ENCODE data around the gene TANC2. TPM values are rescaled to one million over a fixed set of nuclear protein-coding genes. Genes with fewer than 3 reads are reported as not detected.

Gene TANC2
- total and polyA plus RNA-seq, 9 of the 15 experiments (the other 6 are each of a cell fraction or from before 2014, with no cell fraction given): 0.46 to 7.8 (median 4.5) TPM

GRCh38 chr17:62963296-62963695, 2.7 kb upstream of the TANC2 start (continued):
- TF ChIP-seq ZBTB11 (CRISPR knock-in tag; IDR thresholded peaks at IDR 0.05): peak in 1 of 3 experiments; percentile 93; a peak in 2 of 6 replicates
- no peak for TF ChIP-seq KDM1A (IDR thresholded peaks at IDR 0.05)
- no peak for TF ChIP-seq ZNF318 (IDR thresholded peaks at IDR 0.05; ENCODE audit: borderline replicate concordance in 1 of 2, low read depth in 1 of 2)
- peak; percentile 82 for TF ChIP-seq JUND (IDR thresholded peaks at IDR 0.05; ENCODE audit: borderline replicate concordance, low read depth, low read length)
- TF ChIP-seq JUND (tag; IDR thresholded peaks at IDR 0.05; ENCODE audit: borderline replicate concordance, low read depth, low read length): peak; percentile 76; the same call in 1 of the 3 replicates
- no peak for TF ChIP-seq ARID3A (IDR thresholded peaks at IDR 0.05; ENCODE audit: borderline replicate concordance, low read depth, low read length)
- TF ChIP-seq DLX4 (CRISPR knock-in tag; IDR thresholded peaks at IDR 0.05): no peak
- no peak for TF ChIP-seq CHCHD3 (CRISPR knock-in tag; IDR thresholded peaks at IDR 0.05)
- TF ChIP-seq ADNP (tag; IDR thresholded peaks at IDR 0.05): no peak
- TF ChIP-seq ATF3 (IDR thresholded peaks at IDR 0.05): peak; percentile 66; the same call in 1 of the 2 replicates
- TF ChIP-seq ATF3 (CRISPR knock-in tag; conservative IDR thresholded peaks at IDR 0.05): no peak
- no peak for TF ChIP-seq TAF15 (IDR thresholded peaks at IDR 0.05; ENCODE audit: low read depth, low read length)
